HG03045 (cell line): ENCODE data around the gene TEX51.

Source experiments
- ATAC-seq: cut with Tn5 transposase; IDR thresholded peaks from one replicate; pipeline ENCODE4 v1.9.1; 2021; ENCODE audit warnings: mild to moderate bottlenecking, moderate library complexity; ENCODE audit not compliant: unreplicated experiment

The TEX51 gene

DNA sequence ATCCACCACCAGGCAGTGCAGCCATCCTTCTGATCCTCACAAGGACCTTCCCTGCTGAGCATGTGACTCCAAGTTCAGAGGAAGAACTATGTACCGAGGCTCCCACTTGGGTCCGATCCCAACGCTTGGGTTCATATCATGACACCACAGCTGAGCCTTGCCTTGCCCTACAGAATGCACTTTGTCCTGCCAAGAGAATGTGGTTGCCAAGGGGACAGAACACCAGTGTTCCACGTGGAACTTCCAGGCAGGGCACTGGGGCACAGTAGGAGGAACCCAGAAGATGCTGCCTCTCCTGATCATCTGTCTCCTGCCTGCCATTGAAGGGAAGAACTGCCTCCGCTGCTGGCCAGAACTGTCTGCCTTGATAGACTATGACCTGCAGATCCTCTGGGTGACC, at the start of gene TEX51:
Gene TEX51, plus strand, starts transcription at position 255 of the 400 bp plus-strand sequence. Its CDS starts 29 bp downstream, at position 284.
- no peak for ATAC-seq

GRCh38 chr2:126849054-126849453, 49.6 kb upstream of the TEX51 start:
- no peak for ATAC-seq

DNA sequence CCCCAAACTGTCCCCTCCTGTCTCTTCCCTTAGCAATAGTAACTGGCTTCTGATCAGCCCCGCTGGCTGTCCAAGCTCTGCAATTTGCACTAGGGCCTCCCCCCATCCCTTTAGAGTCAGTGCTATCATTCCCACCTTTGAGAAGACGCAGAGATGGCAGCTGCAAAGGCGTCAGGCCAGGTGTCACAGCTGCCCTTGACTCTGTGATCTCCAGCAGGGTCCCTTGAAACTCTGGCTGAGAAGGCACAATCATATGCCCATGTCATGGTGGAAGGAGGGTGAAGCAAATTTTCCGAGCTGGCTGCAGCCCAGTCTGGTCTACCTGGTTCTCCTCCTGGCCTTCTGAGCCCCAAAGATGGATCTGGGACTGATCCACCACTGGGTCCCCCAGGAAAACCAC, 49.2 kb upstream of the TEX51 start:
- ATAC-seq, result no peak

DNA sequence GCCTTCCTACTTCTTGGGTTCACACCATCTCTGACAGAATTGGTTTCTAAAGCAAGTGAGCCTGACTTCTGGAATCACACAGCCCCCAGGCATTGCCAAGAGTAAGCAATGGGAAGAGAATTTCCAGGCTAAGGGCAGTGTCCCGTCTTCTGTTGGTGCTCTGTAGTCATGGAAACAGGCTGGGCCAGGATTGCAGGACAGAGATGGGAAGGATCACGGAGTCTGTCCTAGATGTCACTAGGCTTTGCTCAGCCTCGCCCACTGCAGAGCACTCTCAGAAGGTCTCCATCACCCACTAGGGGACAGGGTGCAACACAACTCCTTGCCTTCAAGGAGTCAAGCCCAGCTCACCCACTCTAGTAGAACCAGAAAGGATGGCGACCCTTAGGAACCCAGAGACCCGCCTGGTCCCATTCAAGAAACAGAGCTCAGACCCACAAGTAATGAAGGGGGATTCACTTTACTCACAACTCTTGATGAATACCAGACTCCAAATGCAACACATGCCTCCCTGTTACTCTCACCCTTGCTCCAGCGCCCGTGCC, 48.6 kb upstream of the TEX51 start:
- no peak for ATAC-seq

DNA sequence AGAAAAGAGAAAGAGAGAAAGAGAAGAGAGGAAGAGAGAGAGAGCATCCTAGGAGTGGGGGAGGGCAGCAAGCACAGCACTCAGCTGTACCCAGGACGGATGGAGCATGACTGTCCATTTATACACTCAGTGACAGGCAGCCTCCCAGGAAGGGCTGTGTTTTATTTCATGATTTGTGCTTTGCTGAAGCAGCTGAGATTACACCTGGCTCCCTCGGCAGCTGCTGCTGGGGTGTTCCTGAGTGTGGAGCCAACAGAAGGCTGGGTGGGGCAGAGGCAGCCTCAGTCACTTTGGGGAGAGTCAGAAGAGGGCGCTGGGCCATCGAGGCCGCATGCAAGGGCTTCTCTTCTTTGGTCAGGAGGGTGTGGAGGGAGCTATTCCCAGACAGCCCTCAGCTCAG, 47.8 kb upstream of the TEX51 start:
- ATAC-seq, result no peak

- ATAC-seq, result no peak
Measured at GRCh38 chr2:126851756-126852155, 46.9 kb upstream of the TEX51 start.

DNA sequence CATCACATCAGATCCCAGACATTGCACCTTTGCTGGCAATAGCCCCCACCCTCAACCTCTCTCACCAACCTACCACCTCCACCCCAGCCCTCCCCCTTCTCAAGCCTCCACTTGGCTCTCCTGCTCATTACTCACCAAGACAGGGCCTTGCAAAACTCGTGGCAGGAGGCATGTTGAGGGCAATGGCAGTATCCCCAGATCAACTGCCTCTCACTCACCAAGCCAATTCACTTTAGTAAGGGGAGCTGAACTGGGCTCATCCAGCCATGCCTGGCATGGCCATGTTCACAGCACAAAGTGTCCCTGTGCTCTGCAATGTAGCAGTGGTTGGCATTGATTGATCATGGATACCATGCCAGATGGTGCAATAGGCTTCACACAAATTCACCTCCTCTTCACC, 46.3 kb upstream of the TEX51 start:
- no peak for ATAC-seq

- ATAC-seq, result no peak
Measured at GRCh38 chr2:126855606-126856005, 43.1 kb upstream of the TEX51 start.

GRCh38 chr2:126856403-126856802, 42.3 kb upstream of the TEX51 start:
- ATAC-seq, result no peak

GRCh38 chr2:126857502-126857901, 41.2 kb upstream of the TEX51 start:
- ATAC-seq, result no peak

- no peak for ATAC-seq
Measured at GRCh38 chr2:126858013-126858412, 40.7 kb upstream of the TEX51 start.

GRCh38 chr2:126858436-126858835, 40.3 kb upstream of the TEX51 start:
- no peak for ATAC-seq

DNA sequence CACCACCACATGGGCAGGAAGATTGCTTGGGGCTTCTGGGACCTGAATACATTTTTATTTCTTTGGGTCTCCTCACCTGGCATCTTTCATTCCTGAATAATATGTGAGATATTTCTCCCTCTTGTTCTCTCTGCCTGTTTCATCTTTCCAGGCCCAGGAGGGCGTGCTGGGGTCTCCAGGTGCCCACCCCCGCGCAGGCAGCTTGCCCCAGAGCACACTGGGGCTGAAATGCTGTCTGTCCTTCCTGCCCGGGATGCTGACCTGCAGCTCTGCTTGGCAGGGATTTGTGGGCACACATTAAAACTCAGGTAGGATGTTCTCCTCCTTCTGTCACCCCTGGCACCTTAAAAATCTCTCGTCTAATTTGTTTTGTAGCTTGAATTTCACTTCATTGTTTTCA, 39.7 kb upstream of the TEX51 start:
- no peak for ATAC-seq

DNA sequence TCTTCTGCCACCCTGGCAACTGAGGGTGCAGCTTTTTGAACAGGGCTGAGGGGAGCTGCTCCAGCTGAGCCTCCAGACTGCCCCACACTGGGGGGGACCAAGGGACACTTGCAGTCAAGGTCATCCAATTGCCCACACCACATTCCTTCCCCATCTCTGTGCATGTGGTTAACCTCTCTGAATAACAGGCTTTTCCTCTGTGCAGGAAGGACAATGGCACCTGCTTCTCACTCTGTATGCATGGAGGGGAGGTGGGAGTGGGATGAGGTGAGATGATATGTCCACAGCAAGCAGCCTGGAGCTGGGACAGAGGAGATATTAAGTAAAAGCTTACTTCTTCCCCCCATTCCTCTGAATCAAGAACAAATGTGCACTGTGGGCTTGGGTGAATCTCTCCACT, 39.1 kb upstream of the TEX51 start:
- no peak for ATAC-seq

DNA sequence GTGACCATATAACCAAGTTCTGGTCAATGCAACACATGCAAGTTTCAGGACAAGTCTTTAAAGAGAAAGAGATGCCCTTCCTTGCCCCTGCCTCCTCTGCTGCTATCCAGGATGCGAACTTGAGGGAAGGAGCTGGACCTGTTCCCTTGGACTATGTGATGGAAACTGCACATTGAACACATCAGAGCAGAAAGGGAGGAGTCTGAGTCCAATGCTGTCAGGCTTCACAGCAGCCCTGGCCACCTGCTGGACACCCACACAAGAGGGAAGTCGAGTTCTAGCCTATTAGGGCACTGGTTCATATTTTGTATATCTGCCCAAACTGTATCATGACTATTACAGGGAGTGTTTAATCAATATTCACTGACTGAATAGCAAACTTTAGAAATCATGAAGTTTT, 38.3 kb upstream of the TEX51 start:
- no peak for ATAC-seq

DNA sequence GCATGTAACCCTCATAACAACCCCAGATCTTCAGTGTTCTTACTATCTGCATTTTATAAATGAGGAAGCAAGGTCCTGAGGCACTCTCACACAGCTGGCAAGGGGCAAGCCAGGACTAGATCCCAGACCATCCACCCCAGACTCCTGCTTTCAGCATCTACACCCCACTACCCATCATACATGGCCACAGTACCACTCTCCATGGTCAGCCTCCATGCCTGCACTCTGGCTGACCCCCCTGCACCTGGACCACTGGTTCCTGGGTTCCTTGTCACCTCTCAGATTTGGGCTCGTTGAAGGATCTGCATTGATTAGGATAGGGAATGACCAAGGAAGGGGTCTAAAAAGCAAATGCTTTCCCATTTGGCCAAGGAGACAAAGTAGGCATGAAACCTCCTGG, 36.0 kb upstream of the TEX51 start:
- no peak for ATAC-seq

GRCh38 chr2:126863336-126864015, 35.2 kb upstream of the TEX51 start:
- ATAC-seq, result no peak

DNA sequence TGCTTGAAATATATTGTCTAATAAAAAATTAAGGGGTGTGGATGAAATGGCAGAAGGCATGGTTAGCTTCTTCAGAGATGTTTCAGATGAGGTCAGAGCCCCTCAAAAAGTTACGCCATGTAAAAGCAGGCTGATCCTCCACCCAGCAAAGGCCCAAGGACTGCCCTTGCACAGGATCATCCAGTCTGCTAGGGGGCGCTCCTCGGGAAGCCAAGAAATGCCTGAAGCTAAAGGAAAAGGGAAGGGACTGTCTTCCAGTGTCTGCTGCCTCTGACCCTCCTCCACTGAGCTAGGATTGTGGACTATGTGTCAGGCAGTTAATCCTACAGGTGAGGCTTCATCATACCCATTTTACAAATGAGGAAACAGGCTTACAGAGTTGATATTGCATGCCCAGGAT, 33.8 kb upstream of the TEX51 start:
- ATAC-seq, result no peak

GRCh38 chr2:126866451-126866850, 32.2 kb upstream of the TEX51 start:
- ATAC-seq, result no peak

DNA sequence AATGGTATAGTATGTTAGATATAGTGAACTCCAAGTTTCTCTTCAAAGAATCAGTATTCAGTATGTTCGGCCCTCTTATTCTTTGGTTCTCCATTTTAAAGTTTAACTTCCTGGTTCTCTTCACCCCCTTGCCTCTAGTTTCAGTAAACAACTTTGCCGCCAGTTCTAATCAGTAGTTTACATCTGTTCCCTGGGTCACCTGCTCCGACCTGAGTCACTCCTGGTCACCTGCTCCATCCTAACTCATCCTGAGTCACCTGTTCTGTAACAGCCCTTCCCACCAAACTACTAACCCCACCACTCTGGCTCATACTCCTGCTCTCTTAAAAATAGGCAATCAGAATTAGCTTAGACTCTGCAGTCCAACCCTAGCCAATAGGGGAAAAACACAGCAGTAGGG, 23.7 kb upstream of the TEX51 start:
- ATAC-seq, result no peak

DNA sequence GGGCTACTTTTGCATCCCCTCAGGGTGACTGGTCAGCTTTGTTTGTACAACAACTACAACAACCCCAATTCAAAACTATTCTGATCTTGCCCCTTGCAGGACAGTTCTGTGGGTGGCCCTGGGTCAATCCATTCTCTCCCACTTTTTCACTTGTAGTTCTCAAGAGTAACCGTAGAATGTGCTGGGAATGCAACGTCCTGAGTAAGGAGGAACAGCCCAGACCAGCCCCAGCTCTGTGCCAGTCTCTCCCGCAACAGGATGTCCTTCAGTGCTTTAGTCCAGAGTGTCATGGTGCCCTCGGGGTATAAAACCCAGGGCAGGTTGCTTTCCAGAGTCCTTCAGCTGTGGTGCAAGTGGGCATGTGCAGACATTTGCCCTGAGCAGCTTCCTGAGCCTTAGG, 22.1 kb upstream of the TEX51 start:
- ATAC-seq, result no peak

- ATAC-seq, result no peak
Measured at GRCh38 chr2:126877041-126877440, 21.6 kb upstream of the TEX51 start.
